Tracheal epithelial cell (primary cell): ENCODE results near the gene OR6C2. TPM values are rescaled to one million over a fixed set of nuclear protein-coding genes. Genes with fewer than 3 reads are reported as not detected.

Experiments used
- total RNA-seq: library from RNA; depleted of rRNA; stranded (reverse); fragments of >200 nt; gene quantifications from 2 replicates; pipeline ENCODE4 v1.2.1, GENCODE V29; 2014

OR6C2 gene
- not detected in 2 replicates for total RNA-seq

DNA sequence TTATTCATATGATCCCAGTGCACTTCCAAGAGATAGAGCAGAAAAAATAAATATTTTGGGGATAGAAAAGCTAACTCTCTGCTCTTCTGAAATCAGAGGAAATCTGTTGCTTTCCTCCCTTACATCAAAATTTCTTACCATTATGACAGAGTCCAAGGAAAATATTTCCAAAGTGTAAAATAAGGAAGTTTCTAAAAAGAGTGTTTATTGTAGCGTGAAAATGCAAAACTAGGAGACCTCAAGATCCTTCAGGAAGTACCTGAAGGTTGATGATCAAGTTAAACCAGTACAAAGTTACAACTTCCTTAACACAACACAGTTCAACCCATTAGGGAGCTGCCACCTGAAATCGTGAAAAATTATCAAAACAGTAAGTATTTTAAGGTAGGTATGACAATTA lies at the start of gene OR6C2:
Gene OR6C2 (plus strand): TSS at position 301 of the 400 bp plus-strand sequence. CDS start 8,138 bp downstream, outside the sequence.

DNA sequence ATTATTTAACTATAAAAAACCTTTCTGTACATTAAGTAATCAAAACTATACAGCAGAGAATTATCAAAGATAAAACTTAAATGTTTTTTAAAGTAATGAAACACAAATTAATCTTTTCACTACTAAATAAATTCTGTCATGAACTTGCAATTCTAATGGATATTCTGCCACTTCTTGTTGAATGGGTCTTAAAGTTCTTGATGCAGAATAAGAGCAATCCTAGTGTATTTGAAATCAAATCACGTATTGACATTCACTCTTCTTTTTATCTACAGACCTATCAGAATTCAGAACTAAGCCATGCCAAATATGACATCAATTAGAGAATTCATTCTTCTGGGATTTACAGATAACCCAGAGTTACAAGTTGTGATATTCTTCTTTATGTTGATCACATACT lies 43.6 kb upstream of the OR6C2 start, which contains the start of gene OR6C65:
Gene OR6C65 (plus strand): TSS at position 301 of the 400 bp plus-strand sequence. CDS start 0 bp downstream, at position 301.

DNA sequence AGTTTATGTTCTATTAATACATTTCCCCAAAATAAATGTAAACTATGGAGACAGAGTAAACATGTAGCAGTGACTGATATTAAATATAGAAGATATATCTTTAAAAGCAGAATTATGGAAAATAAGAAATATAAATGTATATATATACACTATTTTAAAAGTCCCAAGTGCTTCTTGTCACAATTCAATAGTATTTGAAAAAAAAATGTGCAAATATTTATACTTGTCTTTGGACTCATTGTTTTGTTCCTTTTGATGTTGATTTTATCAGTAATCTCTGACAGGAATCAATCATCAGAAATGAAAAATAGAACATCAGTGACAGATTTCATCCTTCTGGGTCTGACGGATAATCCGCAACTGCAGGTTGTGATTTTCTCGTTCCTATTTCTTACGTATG lies 17.9 kb upstream of the OR6C2 start, which contains the start of gene OR6C76:
Gene OR6C76 (plus strand): TSS at position 301 of the 400 bp plus-strand sequence. CDS start 0 bp downstream, at position 301.

DNA sequence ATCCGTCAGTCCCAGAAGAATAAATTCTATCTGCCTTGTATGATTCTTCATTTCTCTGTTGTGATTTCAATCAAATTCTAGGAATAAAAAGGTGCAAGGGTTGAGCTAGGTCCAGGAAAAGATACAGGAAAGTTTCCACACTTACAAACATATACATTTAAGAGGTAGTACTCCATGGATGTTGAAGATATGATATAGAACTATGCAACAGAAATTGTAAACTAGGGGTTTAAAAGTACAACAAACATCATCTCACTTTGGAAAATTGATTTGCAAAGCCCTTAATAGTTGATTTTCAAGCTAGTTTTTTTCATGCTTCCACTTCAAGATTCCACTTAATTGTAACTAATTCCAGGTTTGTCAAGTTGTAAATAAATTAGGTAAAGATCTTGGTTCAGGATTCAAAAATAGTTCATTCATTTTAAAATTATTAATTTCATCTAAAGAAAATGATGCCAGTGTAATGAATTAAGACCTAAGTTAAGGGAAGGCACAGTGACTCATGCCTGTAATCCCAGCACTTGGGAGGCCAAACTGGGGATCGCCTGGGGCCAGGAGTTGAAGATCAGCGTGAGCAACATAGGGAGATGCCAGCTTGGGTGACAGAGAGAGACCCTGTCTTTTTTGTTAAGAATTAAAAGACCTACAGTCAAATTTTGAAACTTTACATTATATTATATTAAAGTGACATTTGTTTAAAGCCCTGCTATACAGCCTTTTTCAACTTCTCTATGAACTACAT lies 26.4 kb downstream of the OR6C2 start, which contains the start of gene OR6C70:
Gene OR6C70 (minus strand): TSS at position 51 of the 742 bp plus-strand sequence. CDS start 0 bp downstream, at position 51.

DNA sequence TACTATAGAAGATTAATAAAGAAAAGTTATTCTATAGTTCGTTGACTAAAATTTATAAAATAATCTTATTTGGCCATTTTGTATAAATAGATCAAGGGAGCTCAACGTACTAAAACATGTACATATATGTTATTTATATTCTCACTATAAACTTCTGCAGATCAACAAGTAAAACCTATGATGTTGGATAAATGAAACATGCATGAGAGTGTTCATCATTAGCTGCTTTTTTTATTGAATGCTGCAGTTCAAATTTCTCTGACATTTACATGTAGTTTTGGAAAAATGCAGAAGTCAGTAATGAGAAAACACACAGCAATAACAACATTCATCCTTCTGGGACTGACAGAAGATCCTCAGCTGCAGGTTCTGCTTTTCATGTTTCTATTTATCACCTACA lies 48.2 kb downstream of the OR6C2 start, which contains the start of gene OR6C68:
Gene OR6C68 (plus strand): TSS at position 301 of the 400 bp plus-strand sequence. CDS start 0 bp downstream, at position 301.

Other genes with a start within 250 kb of the OR6C2 start
- not detected in 2 replicates for gene OR10A7, start 223.1 kb upstream of the OR6C2 start, total RNA-seq
- gene OR6C74, start 199.5 kb upstream of the OR6C2 start, total RNA-seq, result not detected in 2 replicates
- gene OR6C6, start 147.5 kb upstream of the OR6C2 start, total RNA-seq, result not detected in 2 replicates
- gene OR6C1, start 129.7 kb upstream of the OR6C2 start, total RNA-seq, result not detected in 2 replicates
- not detected in 2 replicates for gene OR6C3, start 113.3 kb upstream of the OR6C2 start, total RNA-seq
- not detected in 2 replicates for gene OR6C75, start 81.1 kb upstream of the OR6C2 start, total RNA-seq
- not detected in 2 replicates for gene OR6C65, start 43.5 kb upstream of the OR6C2 start, total RNA-seq
- gene OR6C76, start 17.8 kb upstream of the OR6C2 start, total RNA-seq, result not detected in 2 replicates
- gene OR6C70, start 26.1 kb downstream of the OR6C2 start, total RNA-seq, result not detected in 2 replicates
- not detected in 2 replicates for gene OR6C68, start 48.3 kb downstream of the OR6C2 start, total RNA-seq
- not detected in 2 replicates for gene OR6C4, start 105.5 kb downstream of the OR6C2 start, total RNA-seq
- not detected in 2 replicates for gene OR2AP1, start 128.4 kb downstream of the OR6C2 start, total RNA-seq
- gene OR10P1, start 192.8 kb downstream of the OR6C2 start, total RNA-seq, result not detected in 2 replicates